Epithelial cell of prostate (primary cell): ENCODE data around the gene PAX6.

ENCODE experiments used
- DNase-seq: peaks from one replicate; pipeline ENCODE4 v3.0.0-alpha.2; 2011; ENCODE audit warnings: low read depth, low spot score
- H3K27ac ChIP-seq: fragments of 450-650 bp; 2 replicates; pipeline ENCODE4 v1.5.1; 2017; ENCODE audit warnings: mild to moderate bottlenecking

PAX6 gene

GRCh38 chr11:31822927-31823643, 12.0 kb upstream of the PAX6 start:
- no peak overlapping the region for H3K27ac ChIP-seq
- no peak for DNase-seq

- no peak overlapping the region for H3K27ac ChIP-seq
- DNase-seq = no peak
Measured at GRCh38 chr11:31822175-31822926, 11.2 kb upstream of the PAX6 start.

DNA sequence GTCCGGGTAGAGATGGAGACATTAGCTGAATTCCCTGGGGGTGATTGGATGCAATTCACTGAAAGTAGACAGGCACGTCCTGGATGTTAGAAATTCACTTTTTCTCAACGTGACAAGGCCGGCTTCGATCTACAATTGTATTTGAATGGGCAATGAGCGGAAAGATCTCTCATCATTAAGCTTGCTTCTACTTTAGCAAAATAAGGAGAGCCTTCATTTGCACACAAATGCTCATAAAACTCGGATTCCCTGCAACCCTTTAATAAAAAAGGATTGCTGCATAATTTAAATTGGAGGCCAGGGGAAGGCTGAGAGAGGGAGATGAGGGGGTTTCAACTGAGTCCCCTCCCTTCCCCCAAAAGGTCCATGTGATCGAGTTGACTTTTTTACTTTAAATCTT, 10.6 kb upstream of the PAX6 start:
- H3K27ac ChIP-seq = no peak overlapping the region
- no peak for DNase-seq

GRCh38 chr11:31821235-31821764, 10.2 kb upstream of the PAX6 start:
- no peak for DNase-seq
- H3K27ac ChIP-seq = no peak overlapping the region

GRCh38 chr11:31820438-31820818, 9.3 kb upstream of the PAX6 start:
- no peak for DNase-seq
- H3K27ac ChIP-seq = no peak overlapping the region

DNA sequence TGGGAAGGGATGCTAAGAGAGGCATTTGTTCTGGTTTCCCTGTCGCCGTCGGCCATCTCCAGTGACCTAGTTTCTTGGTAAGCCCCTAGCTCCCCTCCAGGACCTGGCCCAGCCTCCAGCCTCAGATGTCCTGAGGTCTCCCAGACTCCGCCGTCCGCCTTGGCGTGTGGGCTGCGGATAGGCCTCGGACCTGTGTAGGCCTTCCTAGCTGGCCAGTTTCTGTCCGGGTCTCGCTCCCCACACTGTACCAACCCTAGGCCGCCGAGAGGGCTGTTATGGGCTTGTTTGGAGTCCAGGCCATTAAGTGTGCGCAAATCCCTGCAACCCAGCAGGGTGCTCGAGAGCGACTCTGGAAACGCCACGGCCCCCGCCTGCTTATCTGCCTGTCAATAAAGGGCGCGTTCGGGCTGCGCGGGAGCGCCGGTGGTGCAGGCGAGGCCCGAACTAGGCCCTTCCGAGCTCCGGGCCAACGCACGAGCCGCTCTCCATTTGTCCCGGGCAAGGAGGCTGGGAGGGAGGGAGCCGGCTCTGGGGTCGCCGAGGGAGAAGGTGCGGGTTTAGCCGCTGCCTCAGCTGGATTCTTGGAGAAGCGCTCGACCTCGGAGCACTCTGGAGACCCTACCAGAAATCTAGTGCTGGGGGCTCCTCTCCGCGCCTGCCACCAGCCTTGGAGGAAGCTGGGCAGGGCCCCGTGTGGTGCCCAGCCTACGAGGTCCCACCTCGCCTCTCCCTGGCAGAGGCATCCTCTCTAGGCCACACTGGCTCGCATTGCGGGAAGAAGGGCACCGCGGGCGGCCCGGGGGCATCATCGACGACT, 8.7 kb upstream of the PAX6 start:
- DNase-seq = no peak
- H3K27ac ChIP-seq = no peak overlapping the region

GRCh38 chr11:31818874-31819331, 7.8 kb upstream of the PAX6 start:
- no peak overlapping the region for H3K27ac ChIP-seq
- DNase-seq = no peak

DNA sequence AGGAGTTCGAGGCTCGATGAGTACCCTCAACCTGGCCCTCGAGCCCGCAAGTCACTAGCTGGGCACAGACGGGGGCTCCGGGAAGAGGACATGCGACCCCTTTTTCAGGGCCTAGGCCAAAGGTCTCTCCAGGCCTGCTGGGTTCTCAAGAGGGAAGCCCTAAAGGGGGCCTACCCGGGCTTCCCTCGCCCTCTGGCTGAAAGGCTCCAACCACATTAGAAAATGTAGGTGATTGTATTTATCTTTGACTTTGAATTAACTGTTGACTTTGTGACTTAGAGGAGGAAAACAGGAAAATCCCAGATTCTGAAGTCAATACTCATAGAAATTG, 7.3 kb upstream of the PAX6 start:
- no peak for DNase-seq
- H3K27ac ChIP-seq = no peak overlapping the region

- DNase-seq = no peak
- H3K27ac ChIP-seq = no peak overlapping the region
Measured at GRCh38 chr11:31817621-31818424, 6.7 kb upstream of the PAX6 start.

GRCh38 chr11:31817054-31817620, 6.0 kb upstream of the PAX6 start:
- DNase-seq = no peak

GRCh38 chr11:31816468-31817053, 5.4 kb upstream of the PAX6 start:
- no peak for DNase-seq
- no peak overlapping the region for H3K27ac ChIP-seq

More at GRCh38 chr11:31817054-31817620, 6.0 kb upstream of the PAX6 start:
- no peak overlapping the region for H3K27ac ChIP-seq

DNA sequence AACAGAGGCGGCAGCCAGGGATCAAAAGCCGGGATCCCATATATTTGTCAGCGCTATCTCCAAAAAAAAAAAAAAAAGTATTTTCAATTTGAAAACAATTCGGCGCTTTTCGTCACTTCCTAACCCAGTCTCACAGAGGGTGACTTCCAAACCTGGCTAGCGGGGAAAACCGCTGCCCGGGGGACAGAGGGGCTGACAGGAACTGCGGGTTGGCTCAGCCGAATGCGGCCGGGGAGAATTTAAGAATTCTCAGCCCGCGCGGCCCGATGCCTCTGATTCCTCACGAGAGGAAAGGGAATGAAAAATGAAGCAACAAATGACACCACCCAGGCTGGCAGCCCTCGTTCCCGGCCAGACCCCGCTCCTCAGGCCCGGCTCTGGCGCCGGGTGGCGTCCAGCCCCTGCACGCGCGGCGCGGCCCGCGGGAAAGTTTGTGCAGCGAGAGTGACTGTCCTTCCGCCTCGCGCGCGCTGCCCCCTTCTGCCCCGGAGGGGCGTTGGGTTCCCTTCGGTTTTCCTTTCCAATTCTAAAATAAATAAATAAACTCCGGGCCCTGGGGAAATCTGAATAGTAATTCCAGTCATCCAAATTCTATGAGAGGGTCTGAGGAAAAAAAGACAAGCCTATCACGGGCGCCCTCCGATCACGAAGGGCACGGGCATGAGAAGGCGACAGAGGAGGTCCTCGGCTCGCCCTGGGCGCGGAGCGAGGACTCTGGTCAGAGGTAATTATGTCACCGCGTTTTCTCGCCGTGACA, 4.8 kb upstream of the PAX6 start:
- H3K27ac ChIP-seq = no peak overlapping the region
- no peak for DNase-seq

GRCh38 chr11:31814176-31814868, 3.2 kb upstream of the PAX6 start:
- no peak overlapping the region for H3K27ac ChIP-seq
- no peak for DNase-seq

- no peak for DNase-seq
- H3K27ac ChIP-seq = no peak overlapping the region
Measured at GRCh38 chr11:31813391-31814175, 2.5 kb upstream of the PAX6 start.

GRCh38 chr11:31812383-31813381, 1.6 kb upstream of the PAX6 start:
- no peak overlapping the region for H3K27ac ChIP-seq
- no peak for DNase-seq
